Retinal pigment epithelial cell (primary cell): ENCODE data around the gene TCERG1L.

Source experiments
- DNase-seq: peaks from one replicate; pipeline ENCODE4 v3.0.0-alpha.2; 2010; ENCODE audit warnings: low read depth
- H3K4me3 ChIP-seq: 2 replicates; pipeline ENCODE4 v1.5.1; 2011; ENCODE audit warnings: mild to moderate bottlenecking, low read length, control low read depth, moderate library complexity
- CTCF ChIP-seq: conservative IDR thresholded peaks from 2 replicates; pipeline ENCODE4 v1.5.1; 2011; ENCODE audit warnings: low read depth, low read length, control low read depth, inconsistent platforms

TCERG1L gene

GRCh38 chr10:131266936-131267813 lies 44.3 kb downstream of the TCERG1L start:
- DNase-seq = no peak
- TF ChIP-seq CTCF = no peak
- no peak overlapping the region for H3K4me3 ChIP-seq

GRCh38 chr10:131264110-131264788 lies 47.3 kb downstream of the TCERG1L start:
- no peak overlapping the region for H3K4me3 ChIP-seq
- no peak for TF ChIP-seq CTCF

GRCh38 chr10:131261890-131262475 lies 49.5 kb downstream of the TCERG1L start:
- TF ChIP-seq CTCF = no peak
- DNase-seq = no peak

More at GRCh38 chr10:131264110-131264788, 47.3 kb downstream of the TCERG1L start:
- no peak for DNase-seq

GRCh38 chr10:131260452-131261211 lies 50.9 kb downstream of the TCERG1L start:
- DNase-seq = no peak
- no peak overlapping the region for H3K4me3 ChIP-seq
- no peak for TF ChIP-seq CTCF

More at GRCh38 chr10:131261890-131262475, 49.5 kb downstream of the TCERG1L start:
- no peak overlapping the region for H3K4me3 ChIP-seq

GRCh38 chr10:131260031-131260430 lies 51.5 kb downstream of the TCERG1L start:
- no peak for TF ChIP-seq CTCF
- no peak overlapping the region for H3K4me3 ChIP-seq
- DNase-seq = no peak

GRCh38 chr10:131259535-131259934 lies 52.0 kb downstream of the TCERG1L start:
- no peak overlapping the region for H3K4me3 ChIP-seq
- no peak for TF ChIP-seq CTCF
- no peak for DNase-seq
